DND-41 (cell line): ENCODE results near the gene ENO2.
A peak's percentile ranks its signal among the peaks of the same experiment; 100 is the strongest.

ENCODE experiments used
- ATAC-seq: fragments of 200-7000 bp; cut with Tn5 transposase; 3 replicates; pipeline ENCODE4 v1.9.1; 2021; ENCODE audit warnings: low read depth; ENCODE audit not compliant: insufficient read depth
- DNase-seq: peaks from one replicate; pipeline ENCODE4 v3.0.0-alpha.2; 2020
- H2AFZ ChIP-seq: 2 replicates; pipeline ENCODE4 v1.6.0; 2012; ENCODE audit warnings: low read depth, low read length
- H3K27ac ChIP-seq: 2 replicates; pipeline ENCODE4 v1.5.1; 2012; ENCODE audit warnings: low read length, inconsistent platforms
- H3K27me3 ChIP-seq: fragments of 200-600 bp; sonication (generic); 2 replicates; pipeline ENCODE4 v1.6.0; 2012; ENCODE audit warnings: low read length, mild to moderate bottlenecking, inconsistent platforms; ENCODE audit not compliant: insufficient read depth, poor library complexity
- H3K36me3 ChIP-seq: 2 replicates; pipeline ENCODE4 v1.5.1; 2012; ENCODE audit warnings: low read length, inconsistent platforms; ENCODE audit not compliant: insufficient read depth
- H3K4me1 ChIP-seq: 2 replicates; pipeline ENCODE4 v1.5.1; 2012; ENCODE audit warnings: mild to moderate bottlenecking, low read length; ENCODE audit not compliant: insufficient read depth
- H3K4me2 ChIP-seq: 2 replicates; pipeline ENCODE4 v1.6.0; 2012; ENCODE audit warnings: mild to moderate bottlenecking, moderate library complexity, low read length, inconsistent platforms; ENCODE audit not compliant: insufficient read depth
- H3K4me3 ChIP-seq, 2 experiments: fragments of 200-600 bp in 1 of 2; shearing (Covaris generic) in 1 of 2; 2 replicates each; pipeline ENCODE4 v1.5.1; 2012 to 2016; ENCODE audit warnings: inconsistent platforms in 2 of 2, low read length in 2 of 2, mild to moderate bottlenecking in 2 of 2, low read depth in 1 of 2, moderate library complexity in 1 of 2
- H3K79me2 ChIP-seq: 2 replicates; pipeline ENCODE4 v1.6.0; 2012; ENCODE audit warnings: low read length, inconsistent platforms; ENCODE audit not compliant: insufficient read depth
- H3K9ac ChIP-seq: 2 replicates; pipeline ENCODE4 v1.6.0; 2012; ENCODE audit warnings: low read depth, mild to moderate bottlenecking, inconsistent platforms, low read length, moderate library complexity
- H3K9me3 ChIP-seq: 2 replicates; pipeline ENCODE4 v1.5.1; 2012; ENCODE audit warnings: low read length, moderate library complexity, mild to moderate bottlenecking, inconsistent platforms; ENCODE audit not compliant: insufficient read depth, severe bottlenecking
- H4K20me1 ChIP-seq: 2 replicates; pipeline ENCODE4 v1.6.0; 2012; ENCODE audit warnings: low read length; ENCODE audit not compliant: insufficient read depth
- EZH2 ChIP-seq: IDR thresholded peaks from 3 replicates; pipeline ENCODE4 v1.6.1; 2012; ENCODE audit warnings: borderline replicate concordance, low read depth, mild to moderate bottlenecking, moderate library complexity, low read length, inconsistent platforms; ENCODE audit not compliant: severe bottlenecking
- TF ChIP-seq, protein P1 (sequence below): IDR thresholded peaks from 2 replicates; pipeline ENCODE4 v1.5.1; 2012; ENCODE audit warnings: borderline replicate concordance, low read length, moderate library complexity, mild to moderate bottlenecking; ENCODE audit not compliant: poor library complexity, severe bottlenecking; ENCODE audit errors: extremely low read depth

The ENO2 gene

DNA sequence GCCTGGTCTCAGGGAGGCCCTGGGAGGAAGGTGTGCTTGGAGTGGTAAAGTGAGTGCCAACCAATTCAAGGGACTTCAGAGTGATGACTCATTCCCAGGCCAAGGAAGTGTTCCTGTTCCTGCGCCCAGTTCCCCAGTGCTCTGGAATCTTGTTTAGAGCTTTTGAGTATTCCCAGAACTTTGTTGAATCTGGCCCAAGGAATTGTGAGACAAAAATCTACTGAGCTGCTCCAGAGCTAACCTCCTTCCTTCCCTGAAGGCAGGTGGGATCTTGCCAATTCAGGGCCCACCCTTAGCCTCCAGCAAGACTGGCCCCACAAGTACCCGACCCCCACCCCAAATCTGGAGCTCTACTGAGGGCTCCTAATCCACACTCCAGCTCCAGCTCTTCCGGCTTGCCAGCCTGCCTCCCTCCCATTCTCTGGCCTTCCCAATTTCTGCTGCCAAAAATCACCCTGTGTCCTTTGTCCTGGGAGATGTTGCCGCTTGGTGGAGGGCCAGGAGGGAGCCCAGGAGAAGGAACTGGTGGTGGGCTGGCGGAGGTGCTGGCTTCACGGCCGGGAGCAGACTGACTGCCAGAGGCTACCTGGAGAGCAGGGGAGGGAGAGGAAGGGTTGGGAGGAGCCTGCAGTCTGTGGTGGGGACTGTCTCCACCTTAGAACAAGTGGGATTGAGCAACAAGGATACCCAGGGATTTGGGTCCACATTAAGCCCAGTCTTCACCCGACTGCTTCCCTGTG lies 11.3 kb downstream of the ENO2 start:
- peaks cover 32% of the 10 kb centered on the region for H3K36me3 ChIP-seq
- peak overlapping the region; percentile 49; the same call in 1 of the 2 replicates for H3K9ac ChIP-seq
- no peak for ATAC-seq
- 0 out of 2 replicates have a peak overlapping the region, but pooled peaks have one; percentile 25 for H3K27ac ChIP-seq
- TF ChIP-seq, protein P1, sequence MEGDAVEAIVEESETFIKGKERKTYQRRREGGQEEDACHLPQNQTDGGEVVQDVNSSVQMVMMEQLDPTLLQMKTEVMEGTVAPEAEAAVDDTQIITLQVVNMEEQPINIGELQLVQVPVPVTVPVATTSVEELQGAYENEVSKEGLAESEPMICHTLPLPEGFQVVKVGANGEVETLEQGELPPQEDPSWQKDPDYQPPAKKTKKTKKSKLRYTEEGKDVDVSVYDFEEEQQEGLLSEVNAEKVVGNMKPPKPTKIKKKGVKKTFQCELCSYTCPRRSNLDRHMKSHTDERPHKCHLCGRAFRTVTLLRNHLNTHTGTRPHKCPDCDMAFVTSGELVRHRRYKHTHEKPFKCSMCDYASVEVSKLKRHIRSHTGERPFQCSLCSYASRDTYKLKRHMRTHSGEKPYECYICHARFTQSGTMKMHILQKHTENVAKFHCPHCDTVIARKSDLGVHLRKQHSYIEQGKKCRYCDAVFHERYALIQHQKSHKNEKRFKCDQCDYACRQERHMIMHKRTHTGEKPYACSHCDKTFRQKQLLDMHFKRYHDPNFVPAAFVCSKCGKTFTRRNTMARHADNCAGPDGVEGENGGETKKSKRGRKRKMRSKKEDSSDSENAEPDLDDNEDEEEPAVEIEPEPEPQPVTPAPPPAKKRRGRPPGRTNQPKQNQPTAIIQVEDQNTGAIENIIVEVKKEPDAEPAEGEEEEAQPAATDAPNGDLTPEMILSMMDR: no peak
- no peak for TF ChIP-seq EZH2
- H3K4me3 ChIP-seq: no peak overlapping the region
- H2AFZ ChIP-seq: no peak overlapping the region
- H4K20me1 ChIP-seq: peaks cover 10% of the 10 kb centered on the region; the same call in 1 of the 2 replicates
- H3K4me1 ChIP-seq: peaks cover 58% of the 10 kb centered on the region
- DNase-seq: no peak
- no peaks in the 10 kb centered on the region for H3K27me3 ChIP-seq
- H3K4me2 ChIP-seq: no peak overlapping the region; the same call in 1 of the 2 replicates
- H3K79me2 ChIP-seq: peaks cover 34% of the 10 kb centered on the region
- H3K9me3 ChIP-seq: no peaks in the 10 kb centered on the region

DNA sequence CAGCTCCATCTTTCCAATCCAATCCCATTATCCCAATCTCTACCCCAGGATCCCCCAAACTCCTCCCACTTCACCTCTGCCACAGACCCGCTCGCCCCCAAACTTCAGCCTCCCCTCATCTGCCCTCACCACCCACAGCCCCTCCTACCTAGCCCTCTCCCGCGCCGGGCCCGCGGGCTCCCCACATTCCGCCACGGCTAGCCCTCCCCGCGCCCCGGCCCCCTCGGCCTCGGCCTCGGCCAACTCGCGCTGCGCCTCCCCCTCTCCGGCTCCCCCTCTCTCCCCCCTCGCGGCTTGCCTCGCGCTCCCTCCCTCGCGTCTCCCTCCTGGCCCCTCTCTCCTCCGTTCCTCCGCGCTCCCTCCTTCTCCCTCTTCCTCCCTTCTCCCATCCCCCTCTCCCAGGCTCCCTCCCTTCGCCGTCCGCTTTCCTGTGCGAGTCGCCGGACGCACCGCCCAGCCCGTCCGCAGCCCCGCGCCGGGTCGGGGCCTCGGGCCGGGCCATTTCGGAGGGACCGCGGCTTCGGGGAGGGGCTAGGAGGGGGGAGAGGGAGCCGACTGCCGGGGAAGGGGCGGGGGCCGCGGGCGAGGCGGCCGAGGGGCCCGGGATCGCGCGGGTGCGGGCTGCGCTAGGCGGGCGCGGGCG lies 13.1 kb downstream of the ENO2 start, which contains the start of gene ATN1:
TSS of gene ATN1 (plus strand) at position 581 of the 643 bp plus-strand sequence. CDS start 6,043 bp downstream, outside the sequence.
- DNase-seq (peak; percentile 76), ATAC-seq (peak; percentile 63)
- H3K27me3 ChIP-seq: no peaks in the 10 kb centered on the region
- H4K20me1 ChIP-seq: peaks cover 12% of the 10 kb centered on the region; the same call in 1 of the 2 replicates
- peaks cover 17% of the 10 kb centered on the region for H3K36me3 ChIP-seq
- peaks cover 63% of the 10 kb centered on the region for H3K4me1 ChIP-seq
- peak within 1 kb of the TSS; percentile 75 to 83 for H3K4me3 ChIP-seq
- no peaks in the 10 kb centered on the region for H3K9me3 ChIP-seq
- peak within 1 kb of the TSS; percentile 88 for H3K27ac ChIP-seq
- TF ChIP-seq, protein P1: no peak
- TF ChIP-seq EZH2: no peak
- peak within 1 kb of the TSS; percentile 97 for H2AFZ ChIP-seq
- H3K79me2 ChIP-seq: peaks cover 45% of the 10 kb centered on the region
- H3K4me2 ChIP-seq: peak within 1 kb of the TSS; percentile 90
- H3K9ac ChIP-seq: peak within 1 kb of the TSS; percentile 77

DNA sequence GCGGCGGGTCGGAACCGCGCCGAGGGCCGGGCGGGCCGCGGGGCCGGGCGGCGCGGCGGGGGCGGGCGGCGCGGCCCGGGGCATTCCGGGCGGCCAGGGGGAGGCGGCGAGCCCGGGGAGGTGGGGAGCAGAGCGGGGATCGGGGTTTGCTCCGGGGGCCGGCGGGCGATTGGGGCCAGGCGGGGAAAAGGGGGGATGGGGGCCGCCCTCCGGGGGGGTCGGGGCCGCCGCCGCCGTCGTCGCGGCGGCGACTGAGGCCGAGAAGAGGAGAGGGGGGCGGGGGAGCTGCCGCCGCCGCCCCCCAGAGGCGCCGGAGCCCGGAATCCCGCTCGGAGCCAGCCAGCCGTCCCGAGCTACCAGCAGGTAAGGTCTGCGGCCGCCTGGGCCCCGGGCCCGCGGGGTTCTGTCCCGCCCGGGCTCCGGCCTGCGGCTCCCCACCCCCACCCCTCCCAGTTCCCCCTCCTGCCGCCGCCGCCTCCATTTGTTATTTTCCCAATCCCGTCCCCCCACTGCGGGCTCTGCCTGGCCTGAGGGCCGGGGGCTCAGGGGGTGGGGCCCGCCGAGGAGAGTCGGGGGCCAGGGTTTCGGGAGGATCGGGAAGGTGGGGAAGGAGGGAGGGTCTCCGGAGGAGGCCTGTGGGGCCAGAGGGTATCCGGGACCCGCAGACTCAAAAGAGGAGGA lies 13.8 kb downstream of the ENO2 start:
- Histone ChIP-seq H3K4me3 (peak overlapping the region; percentile 75 to 83), H3K9me3 (no peaks in the 10 kb centered on the region), H3K36me3 (peaks cover 12% of the 10 kb centered on the region), H3K4me2 (peak overlapping the region; percentile 90), H2AFZ (peak overlapping the region; percentile 21), H4K20me1 (peaks cover 13% of the 10 kb centered on the region; the same call in 1 of the 2 replicates), H3K4me1 (peaks cover 63% of the 10 kb centered on the region), H3K27ac (peak overlapping the region; percentile 71), H3K27me3 (no peaks in the 10 kb centered on the region), H3K9ac (peak overlapping the region; percentile 77), H3K79me2 (peaks cover 51% of the 10 kb centered on the region)
- TF ChIP-seq, protein P1: no peak
- TF ChIP-seq EZH2: no peak
- DNase-seq: no peak
- no peak for ATAC-seq
